ENCODE data around the gene ZNF726.

DNA sequence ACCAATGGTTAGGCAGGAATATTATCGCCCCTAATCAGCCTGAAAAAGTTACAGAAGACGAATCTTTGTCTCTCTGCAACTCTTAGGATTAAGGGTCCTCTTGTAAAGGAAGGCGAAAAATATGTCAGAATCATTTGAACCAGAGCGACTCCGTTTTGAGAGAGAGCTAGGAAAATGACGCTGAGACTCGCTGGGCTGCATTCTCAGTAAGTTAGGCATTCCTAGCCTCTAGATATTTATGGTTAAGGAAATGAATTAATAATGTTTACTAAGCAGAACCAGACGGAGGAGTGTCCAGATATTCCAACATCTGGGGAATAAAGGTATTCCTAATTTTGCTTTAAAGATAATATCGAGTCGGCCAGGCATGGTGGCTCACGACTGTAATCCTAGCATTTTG is 755 bp upstream of the ZNF726 start:
- TF ChIP-seq EP300 (IDR thresholded peaks at IDR 0.05), result no peak
- TF ChIP-seq, protein P1, sequence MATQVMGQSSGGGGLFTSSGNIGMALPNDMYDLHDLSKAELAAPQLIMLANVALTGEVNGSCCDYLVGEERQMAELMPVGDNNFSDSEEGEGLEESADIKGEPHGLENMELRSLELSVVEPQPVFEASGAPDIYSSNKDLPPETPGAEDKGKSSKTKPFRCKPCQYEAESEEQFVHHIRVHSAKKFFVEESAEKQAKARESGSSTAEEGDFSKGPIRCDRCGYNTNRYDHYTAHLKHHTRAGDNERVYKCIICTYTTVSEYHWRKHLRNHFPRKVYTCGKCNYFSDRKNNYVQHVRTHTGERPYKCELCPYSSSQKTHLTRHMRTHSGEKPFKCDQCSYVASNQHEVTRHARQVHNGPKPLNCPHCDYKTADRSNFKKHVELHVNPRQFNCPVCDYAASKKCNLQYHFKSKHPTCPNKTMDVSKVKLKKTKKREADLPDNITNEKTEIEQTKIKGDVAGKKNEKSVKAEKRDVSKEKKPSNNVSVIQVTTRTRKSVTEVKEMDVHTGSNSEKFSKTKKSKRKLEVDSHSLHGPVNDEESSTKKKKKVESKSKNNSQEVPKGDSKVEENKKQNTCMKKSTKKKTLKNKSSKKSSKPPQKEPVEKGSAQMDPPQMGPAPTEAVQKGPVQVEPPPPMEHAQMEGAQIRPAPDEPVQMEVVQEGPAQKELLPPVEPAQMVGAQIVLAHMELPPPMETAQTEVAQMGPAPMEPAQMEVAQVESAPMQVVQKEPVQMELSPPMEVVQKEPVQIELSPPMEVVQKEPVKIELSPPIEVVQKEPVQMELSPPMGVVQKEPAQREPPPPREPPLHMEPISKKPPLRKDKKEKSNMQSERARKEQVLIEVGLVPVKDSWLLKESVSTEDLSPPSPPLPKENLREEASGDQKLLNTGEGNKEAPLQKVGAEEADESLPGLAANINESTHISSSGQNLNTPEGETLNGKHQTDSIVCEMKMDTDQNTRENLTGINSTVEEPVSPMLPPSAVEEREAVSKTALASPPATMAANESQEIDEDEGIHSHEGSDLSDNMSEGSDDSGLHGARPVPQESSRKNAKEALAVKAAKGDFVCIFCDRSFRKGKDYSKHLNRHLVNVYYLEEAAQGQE (IDR thresholded peaks at IDR 0.05), result no peak
- TF ChIP-seq ESRRA (IDR thresholded peaks at IDR 0.05; ENCODE audit: borderline replicate concordance, low read length), result no peak

All from A549 (cell line).